SK-N-DZ (cell line): ENCODE data around the gene SHB.
A peak's percentile ranks its signal among the peaks of the same experiment; 100 is the strongest.

ENCODE experiments used
- DNase-seq: peaks from one replicate; pipeline ENCODE4 v3.0.0-alpha.2; 2015; ENCODE audit warnings: low spot score

Gene SHB

GRCh38 chr9:38042626-38043357 is 26.2 kb downstream of the SHB start:
- DNase-seq, result no peak

- DNase-seq, result no peak
These were observed 27.3 kb downstream of the SHB start for GRCh38 chr9:38041564-38042243.

GRCh38 chr9:38039907-38040682 is 28.9 kb downstream of the SHB start:
- no peak for DNase-seq

GRCh38 chr9:38039090-38039906 is 29.7 kb downstream of the SHB start:
- DNase-seq, result peak; percentile 31

- DNase-seq, result peak; percentile 72
These were observed 30.5 kb downstream of the SHB start for GRCh38 chr9:38038307-38039089.

GRCh38 chr9:38037981-38038306 is 31.1 kb downstream of the SHB start:
- no peak for DNase-seq

- no peak for DNase-seq
These were observed 32.5 kb downstream of the SHB start for GRCh38 chr9:38036359-38037084.

GRCh38 chr9:38035873-38036272 is 33.2 kb downstream of the SHB start:
- DNase-seq, result no peak

GRCh38 chr9:38033941-38034340 is 35.1 kb downstream of the SHB start:
- DNase-seq, result no peak

GRCh38 chr9:38032266-38033110 is 36.5 kb downstream of the SHB start:
- DNase-seq, result no peak

- DNase-seq, result no peak
These were observed 37.4 kb downstream of the SHB start for GRCh38 chr9:38031594-38031993.

- no peak for DNase-seq
These were observed 38.4 kb downstream of the SHB start for GRCh38 chr9:38030658-38031057.

- no peak for DNase-seq
These were observed 39.0 kb downstream of the SHB start for GRCh38 chr9:38029915-38030638.

- DNase-seq, result no peak
These were observed 41.3 kb downstream of the SHB start for GRCh38 chr9:38027714-38028113.

- no peak for DNase-seq
These were observed 42.0 kb downstream of the SHB start for GRCh38 chr9:38026840-38027527.

GRCh38 chr9:38026021-38026809 is 42.8 kb downstream of the SHB start:
- peak; percentile 40 for DNase-seq

GRCh38 chr9:38025166-38025565 is 43.9 kb downstream of the SHB start:
- no peak for DNase-seq
